Suppressor macrophage treated with lipopolysaccharide for 4 hours (primary cell): ENCODE results near the gene TRIM47.

Source experiments
- DNase-seq: peaks from one replicate; pipeline ENCODE4 v3.0.0-alpha.2; 2020

The TRIM47 gene

GRCh38 chr17:75878174-75878998, at the start of gene TRIM47:
TSS of gene TRIM47 (minus strand) at chr17:75878581. CDS start at chr17:75878548, 33 bp downstream.
- peak; percentile 58 for DNase-seq

GRCh38 chr17:75927286-75927922, 49.0 kb upstream of the TRIM47 start:
- DNase-seq = peak; percentile 39

- no peak for DNase-seq
Observed at GRCh38 chr17:75926456-75926855, 48.1 kb upstream of the TRIM47 start.

- no peak for DNase-seq
Observed at GRCh38 chr17:75925912-75926311, 47.5 kb upstream of the TRIM47 start.

GRCh38 chr17:75925103-75925502, 46.7 kb upstream of the TRIM47 start:
- no peak for DNase-seq

- DNase-seq = no peak
Observed at GRCh38 chr17:75922963-75923874, 44.8 kb upstream of the TRIM47 start.

- DNase-seq = no peak
Observed at GRCh38 chr17:75922173-75922961, 44.0 kb upstream of the TRIM47 start.

GRCh38 chr17:75921596-75921995, 43.2 kb upstream of the TRIM47 start:
- DNase-seq = no peak

GRCh38 chr17:75920045-75920560, 41.7 kb upstream of the TRIM47 start:
- DNase-seq = no peak

GRCh38 chr17:75919611-75920010, 41.2 kb upstream of the TRIM47 start:
- no peak for DNase-seq

GRCh38 chr17:75917917-75918445, 39.6 kb upstream of the TRIM47 start:
- DNase-seq = no peak

GRCh38 chr17:75917141-75917916, 38.9 kb upstream of the TRIM47 start:
- no peak for DNase-seq

- no peak for DNase-seq
Observed at GRCh38 chr17:75915268-75915667, 36.9 kb upstream of the TRIM47 start.

- DNase-seq = no peak
Observed at GRCh38 chr17:75914643-75915267, 36.4 kb upstream of the TRIM47 start.

GRCh38 chr17:75913537-75914210, 35.3 kb upstream of the TRIM47 start:
- no peak for DNase-seq

GRCh38 chr17:75910699-75911098, 32.3 kb upstream of the TRIM47 start:
- no peak for DNase-seq

GRCh38 chr17:75909812-75910274, 31.5 kb upstream of the TRIM47 start:
- DNase-seq = no peak

- no peak for DNase-seq
Observed at GRCh38 chr17:75909051-75909811, 30.9 kb upstream of the TRIM47 start.

GRCh38 chr17:75908201-75908600, 29.8 kb upstream of the TRIM47 start:
- DNase-seq = no peak
